IMR-90 (cell line): Measurements from ENCODE around the gene ATP2B2. TPM values are rescaled to one million over a fixed set of nuclear protein-coding genes. Genes with fewer than 3 reads are reported as not detected.

Experiments used
- ATAC-seq: fragments of 200-7000 bp; cut with Tn5 transposase; 2 replicates; pipeline ENCODE4 v1.9.1; 2020; ENCODE audit warnings: low read depth, mild to moderate bottlenecking, moderate library complexity
- BruUV-seq: library from RNA; stranded (reverse); fragments of 400-500 nt; replicated peaks from 2 replicates; lab custom pipeline; 2021; lab: Mats Ljungman, UMichigan
- CTCF ChIA-PET: fragments of 300-600 bp; formaldehyde crosslinking; extraction: SDS; loops from one replicate; lab custom pipeline; 2021; ENCODE audit warnings: antibody characterized with exemption; lab: Yijun Ruan, JAX
- POLR2A ChIA-PET: fragments of 300-600 bp; sonication (Branson Sonifier 250); formaldehyde crosslinking; loops from one replicate; lab custom pipeline; 2022; ENCODE audit warnings: antibody characterized with exemption; ENCODE audit not compliant: unreplicated experiment; lab: Charles Lee
- DNase-seq: peaks from one replicate; pipeline ENCODE4 v3.0.0; 2013
- H2AFZ ChIP-seq: replicated peaks from 2 replicates; pipeline ENCODE3; 2013; ENCODE audit warnings: low read length, mild to moderate bottlenecking; ENCODE audit not compliant: poor library complexity
- H2AK5ac ChIP-seq: 2 replicates; pipeline ENCODE4 v1.6.1; 2013; ENCODE audit warnings: low read depth, low read length, inconsistent platforms
- H2AK9ac ChIP-seq: replicated peaks from 2 replicates; pipeline ENCODE3; 2013; ENCODE audit warnings: mild to moderate bottlenecking, low read depth, low read length, moderate library complexity; ENCODE audit not compliant: poor library complexity
- H2BK120ac ChIP-seq: 2 replicates; pipeline ENCODE4 v1.6.1; 2013; ENCODE audit warnings: low read depth, low read length, inconsistent platforms
- H2BK15ac ChIP-seq: 3 replicates; pipeline ENCODE4 v1.6.1; 2013; ENCODE audit warnings: low read depth, low read length, inconsistent platforms
- H2BK20ac ChIP-seq: 2 replicates; pipeline ENCODE4 v1.6.1; 2013; ENCODE audit warnings: low read depth, mild to moderate bottlenecking, inconsistent platforms, low read length, moderate library complexity
- H2BK5ac ChIP-seq: 2 replicates; pipeline ENCODE4 v1.6.1; 2013; ENCODE audit warnings: mild to moderate bottlenecking, low read depth, low read length, inconsistent platforms; ENCODE audit not compliant: poor library complexity, severe bottlenecking
- H3K14ac ChIP-seq: replicated peaks from 2 replicates; pipeline ENCODE4 v1.6.1; 2013; ENCODE audit warnings: low read depth, low read length, inconsistent platforms
- H3K18ac ChIP-seq: 2 replicates; pipeline ENCODE4 v1.6.1; 2013; ENCODE audit warnings: low read depth, low read length, control low read depth
- H3K23ac ChIP-seq: 2 replicates; pipeline ENCODE4 v1.6.1; 2013; ENCODE audit warnings: low read depth, low read length, inconsistent platforms
- H3K27ac ChIP-seq: 2 replicates; pipeline ENCODE4 v1.5.1; 2013; ENCODE audit warnings: mild to moderate bottlenecking, control low read depth, low read length; ENCODE audit not compliant: insufficient read depth
- H3K27me3 ChIP-seq: 2 replicates; pipeline ENCODE4 v1.6.1; 2013; ENCODE audit warnings: low read length; ENCODE audit not compliant: control insufficient read depth, insufficient read depth
- H3K36me3 ChIP-seq: 2 replicates; pipeline ENCODE4 v1.6.1; 2013; ENCODE audit warnings: low read length, mixed read lengths; ENCODE audit not compliant: control insufficient read depth, insufficient read depth
- H3K4ac ChIP-seq: 2 replicates; pipeline ENCODE4 v1.6.1; 2013; ENCODE audit warnings: low read depth, low read length, inconsistent platforms
- H3K4me1 ChIP-seq: 2 replicates; pipeline ENCODE4 v1.6.1; 2013; ENCODE audit warnings: low read length, mixed read lengths; ENCODE audit not compliant: control insufficient read depth, insufficient read depth
- H3K4me2 ChIP-seq: 2 replicates; pipeline ENCODE4 v1.6.1; 2013; ENCODE audit warnings: low read depth, mild to moderate bottlenecking, control low read depth, low read length, moderate library complexity
- H3K4me3 ChIP-seq: 2 replicates; pipeline ENCODE4 v1.5.1; 2013; ENCODE audit warnings: low read depth, mild to moderate bottlenecking, control low read depth, low read length, moderate library complexity; ENCODE audit not compliant: insufficient read depth
- H3K56ac ChIP-seq: 2 replicates; pipeline ENCODE4 v1.6.1; 2013; ENCODE audit warnings: low read length, inconsistent platforms; ENCODE audit not compliant: insufficient read depth; ENCODE audit errors: extremely low read depth
- H3K79me1 ChIP-seq, 2 experiments: 2 replicates each; pipeline ENCODE4 v1.6.1; 2013; ENCODE audit warnings: low read length in 2 of 2, inconsistent platforms in 1 of 2, low read depth in 1 of 2
- H3K9ac ChIP-seq: 2 replicates; pipeline ENCODE4 v1.6.1; 2013; ENCODE audit warnings: low read depth, low read length, control low read depth
- H3K9me1 ChIP-seq: 2 replicates; pipeline ENCODE4 v1.6.1; 2013; ENCODE audit warnings: low read length, inconsistent platforms; ENCODE audit not compliant: insufficient read depth
- H3K9me3 ChIP-seq: 2 replicates; pipeline ENCODE4 v1.6.1; 2013; ENCODE audit warnings: low read length; ENCODE audit not compliant: control insufficient read depth, insufficient read depth
- H4K20me1 ChIP-seq: 2 replicates; pipeline ENCODE4 v1.6.1; 2013; ENCODE audit warnings: low read length, inconsistent platforms; ENCODE audit not compliant: insufficient read depth
- H4K5ac ChIP-seq: 2 replicates; pipeline ENCODE4 v1.6.1; 2013; ENCODE audit warnings: mild to moderate bottlenecking, low read depth, low read length, control low read depth
- H4K8ac ChIP-seq, 2 experiments: 2 replicates each; pipeline ENCODE4 v1.6.1; 2013; ENCODE audit warnings: low read depth in 2 of 2, low read length in 2 of 2, control low read depth in 1 of 2, inconsistent platforms in 1 of 2
- H4K91ac ChIP-seq: 2 replicates; pipeline ENCODE4 v1.6.1; 2013; ENCODE audit warnings: low read depth, low read length, inconsistent platforms; ENCODE audit not compliant: insufficient read depth
- CTCF ChIP-seq: conservative IDR thresholded peaks from 2 replicates; pipeline ENCODE4 v1.5.1; 2012; ENCODE audit warnings: mild to moderate bottlenecking, low read depth, low read length, improper control_type of control experiment
- POLR2A ChIP-seq: IDR thresholded peaks from 2 replicates; pipeline ENCODE4 v1.6.1; 2012; ENCODE audit warnings: mild to moderate bottlenecking, low read depth, low read length
- WGBS, 2 experiments: methylation state at CpG; one replicate each; pipeline versions ENCODE4 v1.1.5 to v1.1.7; 2013; ENCODE audit warnings: missing lambda C conversion rate in 2 of 2; ENCODE audit not compliant: insufficient read length in 1 of 2; ENCODE audit errors: extremely low coverage in 2 of 2; 5-methylcytosine and 5-hydroxymethylcytosine counted together
- dilution Hi-C: fragments of 300-500 bp; cut with HindIII; formaldehyde crosslinking; loops from one replicate; pipeline ENCODE4 v1.14.3; 2018; ENCODE audit warnings: low sequenced_read_pairs; ENCODE audit not compliant: unreplicated experiment
- in situ Hi-C: fragments of 300-500 bp; cut with MboI; formaldehyde crosslinking; loops from 3 replicates; pipeline ENCODE4 v1.14.3; 2019; ENCODE audit warnings: low sequenced_read_pairs, inconsistent platforms, mixed read lengths
- intact Hi-C: fragments of 100-400 bp; cut with micrococcal nuclease; formaldehyde crosslinking; loops from 2 replicates; pipeline ENCODE4 v1.10.0; 2022
- polyA plus RNA-seq, 3 experiments: library from polyadenylated mRNA; depleted of rRNA; stranded (reverse); fragments of >200 nt; gene quantifications; 2 replicates each; pipeline ENCODE4 v1.2.3, GENCODE V29; 2012; ENCODE audit warnings: low replicate concordance in 1 of 3
- total RNA-seq: library from RNA; depleted of rRNA; stranded (reverse); fragments of >200 nt; gene quantifications from 2 replicates; pipeline ENCODE4 v1.2.3, GENCODE V29; 2012

Gene ATP2B2
- total and polyA plus RNA-seq, 2 of the 4 experiments (the other 2 are of a cell fraction) = under 0.01 to 0.02 TPM

GRCh38 chr3:10367506-10367905 lies 137.9 kb downstream of the ATP2B2 start:
- Histone ChIP-seq H3K4me3 (no peak overlapping the region), H3K56ac (0 out of 2 replicates have a peak overlapping the region, but pooled peaks have one; percentile 3), H3K27me3 (no peaks in the 10 kb centered on the region), H2BK5ac (no peak overlapping the region), H3K4ac (peak overlapping the region; percentile 85), H3K4me1 (peaks cover 21% of the 10 kb centered on the region), H3K36me3 (no peaks in the 10 kb centered on the region), H3K18ac (no peak overlapping the region; the same call in 1 of the 2 replicates), H4K91ac (peak overlapping the region; percentile 84), H2AK9ac (peak overlapping the region; percentile 22), H3K9me1 (peaks cover 24% of the 10 kb centered on the region), H3K79me1 (no peaks in the 10 kb centered on the region), H2AFZ (no peak overlapping the region), H3K4me2 (no peak overlapping the region), H2AK5ac (peak overlapping the region; percentile 74), H4K8ac (peak overlapping the region; percentile 3 to 44; a peak in 2 of 4 replicates), H4K20me1 (no peaks in the 10 kb centered on the region), H3K27ac (no peak overlapping the region), H3K9ac (no peak overlapping the region), H2BK15ac (peak overlapping the region; percentile 89; the same call in 1 of the 3 replicates), H2BK20ac (peak overlapping the region; percentile 73), H3K14ac (peak overlapping the region; percentile 75), H3K23ac (peak overlapping the region; percentile 14), H3K9me3 (peaks cover 8% of the 10 kb centered on the region), H2BK120ac (peak overlapping the region; percentile 56), H4K5ac (no peak overlapping the region)
- DNase-seq (no peak), ATAC-seq (no peak)
- in situ Hi-C loops (no loop called here), dilution Hi-C loops (no loop called here), intact Hi-C loops (loop anchor here (5.0 kb wide), 1 partner anchor 70 kb away; no protein-coding TSS in a partner anchor)
- CTCF ChIA-PET = interaction anchor here (0.6 to 1.6 kb wide), 2 partner anchors 14 to 45 kb away, joined by 3 to 5 read pairs; no protein-coding TSS in a partner anchor
- WGBS, 2 experiments = 92% methylated on average over 5 of the region's 5 CpGs; no CpG with 5 or more reads in 1 of the 2 experiments
- TF ChIP-seq POLR2A = 0 out of 2 replicates have a peak, but pooled peaks have one; percentile 6
- TF ChIP-seq CTCF = no peak
- BruUV-seq = no TSS peak
- POLR2A ChIA-PET = no interaction called here
